Upper lobe of right lung (tissue), 1 donor: ENCODE results near the gene RBM10. TPM values are rescaled to one million over a fixed set of nuclear protein-coding genes. Genes with fewer than 3 reads are reported as not detected.
A peak's percentile ranks its signal among the peaks of the same experiment; 100 is the strongest.

Source experiments
- ATAC-seq: fragments of 200-7000 bp; cut with Tn5 transposase; one replicate; pipeline ENCODE4 v1.9.1; 2020; ENCODE audit warnings: mild to moderate bottlenecking, moderate library complexity
- DNase-seq: peaks from one replicate; pipeline ENCODE4 v3.0.0-alpha.2; 2020
- H3K27ac ChIP-seq: fragments of 200-600 bp; one replicate; pipeline ENCODE4 v1.8.0; 2022
- H3K27me3 ChIP-seq: fragments of 200-600 bp; one replicate; pipeline ENCODE4 v1.8.0; 2022; ENCODE audit warnings: mild to moderate bottlenecking
- H3K36me3 ChIP-seq: fragments of 200-600 bp; one replicate; pipeline ENCODE4 v1.8.0; 2022
- H3K4me1 ChIP-seq: fragments of 200-600 bp; one replicate; pipeline ENCODE4 v1.8.0; 2022
- H3K4me3 ChIP-seq: fragments of 200-600 bp; one replicate; pipeline ENCODE4 v1.8.0; 2022; ENCODE audit warnings: mild to moderate bottlenecking
- H3K9me3 ChIP-seq: fragments of 200-600 bp; one replicate; pipeline ENCODE4 v1.8.0; 2022
- CTCF ChIP-seq: fragments of 200-600 bp; IDR thresholded peaks from one replicate; pipeline ENCODE4 v1.8.0; 2022; ENCODE audit warnings: antibody characterized with exemption
- intact Hi-C: fragments of 100-400 bp; cut with DNase I; formaldehyde crosslinking; loops from one replicate; pipeline ENCODE4 v1.11.0; 2022
- total RNA-seq: library from RNA; stranded (reverse); fragmentation: NEBNext Ultra II Directional; extraction: Animal tissue kit (Norgen Biotek cat#: 25700); gene quantifications from one replicate; pipeline ENCODE4 v1.2.1, GENCODE V29; 2021
- donor health status: DM: no; HTN: yes; CAD: no; lungs with severe emphysema.

The RBM10 gene
- total RNA-seq, 1 donor from 2014 or later: 31.9 TPM

DNA sequence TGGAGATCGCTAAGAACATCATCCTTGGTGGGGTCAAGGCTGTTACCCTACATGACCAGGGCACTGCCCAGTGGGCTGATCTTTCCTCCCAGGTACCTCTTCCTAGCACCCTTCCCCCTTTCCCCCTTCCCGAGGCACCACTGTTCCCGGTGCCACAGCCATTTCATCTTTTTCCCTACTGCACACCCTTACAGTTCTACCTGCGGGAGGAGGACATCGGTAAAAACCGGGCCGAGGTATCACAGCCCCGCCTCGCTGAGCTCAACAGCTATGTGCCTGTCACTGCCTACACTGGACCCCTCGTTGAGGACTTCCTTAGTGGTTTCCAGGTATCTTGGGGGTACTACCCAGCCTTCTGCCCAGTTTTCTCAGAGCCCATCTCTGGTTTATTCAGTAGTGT is 54.3 kb downstream of the RBM10 start:
- no peak for DNase-seq
- H3K9me3 ChIP-seq: no peaks in the 10 kb centered on the region
- intact Hi-C loops: loop anchor here (10.0 kb wide), 2 partner anchors 186 to 326 kb away; no protein-coding TSS in a partner anchor
- H3K27me3 ChIP-seq: no peaks in the 10 kb centered on the region
- H3K4me1 ChIP-seq: peaks cover 20% of the 10 kb centered on the region
- ATAC-seq: no peak
- no peak overlapping the region for H3K27ac ChIP-seq
- no peak overlapping the region for H3K4me3 ChIP-seq
- TF ChIP-seq CTCF: no peak
- peaks cover 51% of the 10 kb centered on the region for H3K36me3 ChIP-seq

- no peak overlapping the region for H3K4me3 ChIP-seq
- no peak for TF ChIP-seq CTCF
- intact Hi-C loops: no loop called here
- no peaks in the 10 kb centered on the region for H3K9me3 ChIP-seq
- H3K27me3 ChIP-seq: no peaks in the 10 kb centered on the region
- DNase-seq (no peak), ATAC-seq (peak; percentile 53)
- H3K4me1 ChIP-seq: peaks cover 15% of the 10 kb centered on the region
- H3K36me3 ChIP-seq: peaks cover 51% of the 10 kb centered on the region
- no peak overlapping the region for H3K27ac ChIP-seq
Observed at GRCh38 chrX:47200385-47201150, 55.5 kb downstream of the RBM10 start.

DNA sequence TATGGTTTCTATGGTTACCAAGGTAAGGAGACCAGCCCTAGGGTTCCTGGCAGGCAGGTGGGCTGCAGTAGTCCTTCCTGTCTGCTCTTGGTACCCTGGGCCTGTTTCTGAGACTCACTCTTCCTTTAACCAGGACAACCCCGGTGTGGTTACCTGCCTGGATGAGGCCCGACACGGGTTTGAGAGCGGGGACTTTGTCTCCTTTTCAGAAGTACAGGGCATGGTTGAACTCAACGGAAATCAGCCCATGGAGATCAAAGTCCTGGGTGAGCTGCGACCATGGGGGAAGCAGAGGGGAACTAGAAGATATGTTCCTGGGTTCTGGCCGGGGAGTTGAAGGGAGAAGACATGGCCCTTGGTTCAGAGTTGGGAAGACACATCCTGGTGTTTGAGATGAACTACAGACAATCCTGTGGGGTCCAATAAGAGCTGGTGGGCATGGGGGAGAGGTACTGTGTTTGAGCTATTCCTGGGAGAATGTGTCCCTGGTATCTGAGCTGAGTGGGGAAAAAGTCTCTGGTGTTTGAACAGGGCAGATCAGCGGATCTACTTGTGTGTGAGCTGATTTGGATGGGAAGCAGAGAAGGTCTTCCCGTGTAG is 56.4 kb downstream of the RBM10 start:
- H3K9me3 ChIP-seq: no peaks in the 10 kb centered on the region
- no peak for TF ChIP-seq CTCF
- H3K4me3 ChIP-seq: no peak overlapping the region
- H3K27me3 ChIP-seq: no peaks in the 10 kb centered on the region
- DNase-seq (no peak), ATAC-seq (no peak)
- H3K4me1 ChIP-seq: peaks cover 8% of the 10 kb centered on the region
- H3K36me3 ChIP-seq: peaks cover 58% of the 10 kb centered on the region
- no peak overlapping the region for H3K27ac ChIP-seq
- intact Hi-C loops: no loop called here

- peaks cover 3% of the 10 kb centered on the region for H3K4me1 ChIP-seq
- H3K27ac ChIP-seq: no peak overlapping the region
- intact Hi-C loops: no loop called here
- TF ChIP-seq CTCF: no peak
- H3K27me3 ChIP-seq: no peaks in the 10 kb centered on the region
- no peak overlapping the region for H3K4me3 ChIP-seq
- peaks cover 67% of the 10 kb centered on the region for H3K36me3 ChIP-seq
- ATAC-seq (no peak), DNase-seq (no peak)
- no peaks in the 10 kb centered on the region for H3K9me3 ChIP-seq
Observed at GRCh38 chrX:47202316-47202715, 57.3 kb downstream of the RBM10 start.

DNA sequence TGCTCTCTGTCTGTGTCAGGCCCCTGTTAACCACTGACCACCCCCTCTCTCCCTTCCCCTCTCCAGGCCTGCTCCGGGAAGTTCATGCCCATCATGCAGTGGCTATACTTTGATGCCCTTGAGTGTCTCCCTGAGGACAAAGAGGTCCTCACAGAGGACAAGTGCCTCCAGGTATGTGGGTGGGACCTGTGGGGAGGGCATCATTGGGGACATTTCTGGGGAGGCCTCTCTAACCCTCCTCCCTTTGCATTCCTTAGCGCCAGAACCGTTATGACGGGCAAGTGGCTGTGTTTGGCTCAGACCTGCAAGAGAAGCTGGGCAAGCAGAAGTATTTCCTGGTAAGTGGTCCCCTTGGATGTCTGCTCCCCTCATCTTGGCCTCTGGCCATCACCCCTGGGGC is 57.9 kb downstream of the RBM10 start:
- H3K9me3 ChIP-seq: no peaks in the 10 kb centered on the region
- H3K4me1 ChIP-seq: no peaks in the 10 kb centered on the region
- H3K27me3 ChIP-seq: no peaks in the 10 kb centered on the region
- H3K36me3 ChIP-seq: peaks cover 72% of the 10 kb centered on the region
- no peak for DNase-seq
- TF ChIP-seq CTCF: no peak
- no peak overlapping the region for H3K4me3 ChIP-seq
- peak; percentile 62 for ATAC-seq
- intact Hi-C loops: no loop called here
- no peak overlapping the region for H3K27ac ChIP-seq
